HCT116 (cell line): ENCODE results near the gene ZBTB1. TPM values are rescaled to one million over a fixed set of nuclear protein-coding genes. Genes with fewer than 3 reads are reported as not detected.

Experiments used
- EZH2phosphoT487 ChIP-seq: fragments of 200-600 bp; IDR thresholded peaks from 2 replicates; pipeline ENCODE4 v1.6.1; 2018; ENCODE audit warnings: antibody characterized with exemption, borderline replicate concordance
- total RNA-seq: library from RNA; stranded (reverse); gene quantifications from one replicate; pipeline ENCODE4 v1.2.1, GENCODE V29; 2021; ENCODE audit not compliant: unreplicated experiment

The ZBTB1 gene
- total RNA-seq, 1 experiment from 2014 or later: 20.6 TPM

GRCh38 chr14:64573109-64573508 lies 68.5 kb downstream of the ZBTB1 start (continued):
- no peak for TF ChIP-seq EZH2phosphoT487

Other genes with a start within 250 kb of the ZBTB1 start
- gene ESR2, start 210.4 kb upstream of the ZBTB1 start, total RNA-seq: 0.32 TPM
- gene MTHFD1, start 116.4 kb upstream of the ZBTB1 start, total RNA-seq: 153 TPM
- 0.54 TPM for gene AKAP5, start 39.3 kb upstream of the ZBTB1 start, total RNA-seq
- 19.0 TPM for gene ZBTB25, start 932 bp upstream of the ZBTB1 start, total RNA-seq
- gene HSPA2, start 36.0 kb downstream of the ZBTB1 start, total RNA-seq: 2.5 TPM
- gene PPP1R36, start 45.2 kb downstream of the ZBTB1 start, total RNA-seq: 0.47 TPM
- 55.6 TPM for gene PLEKHG3, start 199.7 kb downstream of the ZBTB1 start, total RNA-seq